ENCODE measurements around the gene DGCR8.

DNA sequence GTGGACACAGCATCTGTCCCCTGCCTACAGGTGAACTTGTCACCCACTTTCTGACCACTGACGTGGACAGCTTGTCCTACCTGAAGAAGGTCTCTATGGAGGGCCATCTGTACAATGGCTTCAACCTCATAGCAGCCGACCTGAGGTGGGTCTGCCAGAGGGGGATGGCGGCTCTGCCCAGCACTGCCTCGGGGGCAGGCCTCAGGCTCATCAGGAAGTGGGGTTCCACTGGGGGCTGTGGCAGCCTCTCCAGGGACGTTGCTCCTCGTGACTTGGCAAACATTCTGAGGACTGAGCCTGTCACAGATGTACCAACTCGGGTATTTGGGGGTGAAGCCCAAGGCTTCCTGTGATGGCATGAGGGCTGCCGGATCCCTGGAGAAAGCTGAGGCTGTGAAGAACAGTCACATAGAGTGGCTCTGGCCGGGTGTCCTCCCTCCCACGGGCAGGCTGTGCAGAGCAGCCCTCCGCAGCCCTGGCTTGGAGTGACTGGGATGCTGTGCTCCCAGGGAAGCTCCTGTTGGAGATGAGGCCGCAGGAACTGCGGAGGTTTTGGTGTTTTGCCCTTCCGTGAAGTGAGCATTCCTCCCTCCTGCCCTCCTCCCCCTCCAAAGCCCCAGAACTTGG, 26.5 kb upstream of the DGCR8 start:
- TF ChIP-seq EZH2 (IDR thresholded peaks at IDR 0.05; ENCODE audit: low read depth), result no peak
- TF ChIP-seq, protein P1, sequence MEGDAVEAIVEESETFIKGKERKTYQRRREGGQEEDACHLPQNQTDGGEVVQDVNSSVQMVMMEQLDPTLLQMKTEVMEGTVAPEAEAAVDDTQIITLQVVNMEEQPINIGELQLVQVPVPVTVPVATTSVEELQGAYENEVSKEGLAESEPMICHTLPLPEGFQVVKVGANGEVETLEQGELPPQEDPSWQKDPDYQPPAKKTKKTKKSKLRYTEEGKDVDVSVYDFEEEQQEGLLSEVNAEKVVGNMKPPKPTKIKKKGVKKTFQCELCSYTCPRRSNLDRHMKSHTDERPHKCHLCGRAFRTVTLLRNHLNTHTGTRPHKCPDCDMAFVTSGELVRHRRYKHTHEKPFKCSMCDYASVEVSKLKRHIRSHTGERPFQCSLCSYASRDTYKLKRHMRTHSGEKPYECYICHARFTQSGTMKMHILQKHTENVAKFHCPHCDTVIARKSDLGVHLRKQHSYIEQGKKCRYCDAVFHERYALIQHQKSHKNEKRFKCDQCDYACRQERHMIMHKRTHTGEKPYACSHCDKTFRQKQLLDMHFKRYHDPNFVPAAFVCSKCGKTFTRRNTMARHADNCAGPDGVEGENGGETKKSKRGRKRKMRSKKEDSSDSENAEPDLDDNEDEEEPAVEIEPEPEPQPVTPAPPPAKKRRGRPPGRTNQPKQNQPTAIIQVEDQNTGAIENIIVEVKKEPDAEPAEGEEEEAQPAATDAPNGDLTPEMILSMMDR (conservative IDR thresholded peaks at IDR 0.05), result no peak

Measured in PC-9 (cell line).